ENCODE data around the gene SCUBE1. TPM values are rescaled to one million over a fixed set of nuclear protein-coding genes. Genes with fewer than 3 reads are reported as not detected.
A peak's percentile ranks its signal among the peaks of the same experiment; 100 is the strongest.

The SCUBE1 gene
- polyA plus RNA-seq, 1 of the 3 experiments (the other 2 are of a cell fraction) = 0.56 TPM

GRCh38 chr22:43230971-43231723 lies 112.0 kb downstream of the SCUBE1 start:
- no peak overlapping the region for H2AFZ ChIP-seq (ENCODE audit: low read depth)
- no peaks in the 10 kb centered on the region for H3K9me3 ChIP-seq
- H3K4me2 ChIP-seq = no peak overlapping the region
- peak; percentile 83 for TF ChIP-seq RAD21 (IDR thresholded peaks at IDR 0.05; ENCODE audit: low read length)
- no peak for TF ChIP-seq ELF1 (IDR thresholded peaks at IDR 0.05)
- no peak for TF ChIP-seq RXRA (IDR thresholded peaks at IDR 0.05; ENCODE audit: borderline replicate concordance, low read depth)
- peak; percentile 62 for TF ChIP-seq SMC3 (IDR thresholded peaks at IDR 0.05; ENCODE audit: low read depth, low read length)
- TF ChIP-seq CTCF (IDR thresholded peaks at IDR 0.05) = peak; percentile 69
- H3F3A ChIP-seq (replicated peaks; ENCODE audit: insufficient read depth) = no peaks in the 10 kb centered on the region
- no peaks in the 10 kb centered on the region for H4K20me1 ChIP-seq (ENCODE audit: insufficient read depth)
- peak overlapping the region in 1 of 2 experiments; percentile 25; a peak in 1 of 4 replicates for H3K27ac ChIP-seq (ENCODE audit: low read depth in 2 of 2, low read length in 1 of 2)
- 39% methylated on average over 6 of the region's 23 CpGs for WGBS (ENCODE audit: low lambda C conversion rate)
- H3K9ac ChIP-seq = no peak overlapping the region
- H3K36me3 ChIP-seq (replicated peaks in 1 of 2; ENCODE audit: control insufficient read depth in 1 of 2, insufficient read depth in 2 of 2, low read length in 1 of 2) = no peaks in the 10 kb centered on the region
- no peaks in the 10 kb centered on the region for H3K27me3 ChIP-seq (ENCODE audit: insufficient read depth)
- H3K79me2 ChIP-seq (ENCODE audit: insufficient read depth) = no peaks in the 10 kb centered on the region
- H3K4me1 ChIP-seq (ENCODE audit: control insufficient read depth in 1 of 2, insufficient read depth in 2 of 2, low read depth in 1 of 2, low read length in 1 of 2) = peaks cover 0 to 37% of the 10 kb centered on the region in 2 experiments; a peak in 1 of 4 replicates
- H3K4me3 ChIP-seq (ENCODE audit: low read depth in 2 of 2, low read length in 1 of 2) = peak overlapping the region in 1 of 2 experiments; percentile 54; a peak in 1 of 4 replicates
- ChIA-PET CTCF (interaction anchor here (0.6 to 5.8 kb wide), 29 partner anchors 9 to 588 kb away, joined by 3 to 69 read pairs (median 4); partner anchors contain the start of gene TTLL12), POLR2A (interaction anchor here (0.7 kb wide), 1 partner anchor 37 kb away, joined by 3 read pairs; no protein-coding TSS in a partner anchor)
- peak; percentile 79 for DNase-seq
- no peaks in the 10 kb centered on the region for H3K9me2 ChIP-seq

- H2AFZ ChIP-seq (ENCODE audit: low read depth) = no peak overlapping the region
- no peak overlapping the region for H3K4me3 ChIP-seq (ENCODE audit: low read depth in 2 of 2, low read length in 1 of 2)
- no peak overlapping the region for H3K4me2 ChIP-seq
- peaks cover 0 to 31% of the 10 kb centered on the region in 2 experiments; a peak in 1 of 4 replicates for H3K4me1 ChIP-seq (ENCODE audit: control insufficient read depth in 1 of 2, insufficient read depth in 2 of 2, low read depth in 1 of 2, low read length in 1 of 2)
- ChIA-PET POLR2A (no interaction called here), CTCF (interaction anchor here (1.2 to 5.8 kb wide), 8 partner anchors 8 to 115 kb away, joined by 4 to 69 read pairs (median 8); partner anchors contain the start of gene TTLL12)
- no peak overlapping the region; a peak in 1 of 4 replicates for H3K27ac ChIP-seq (ENCODE audit: low read depth in 2 of 2, low read length in 1 of 2)
- H3F3A ChIP-seq (replicated peaks; ENCODE audit: insufficient read depth) = no peaks in the 10 kb centered on the region
- H3K79me2 ChIP-seq (ENCODE audit: insufficient read depth) = no peaks in the 10 kb centered on the region
- no peaks in the 10 kb centered on the region for H3K9me2 ChIP-seq
- H3K27me3 ChIP-seq (ENCODE audit: insufficient read depth) = no peaks in the 10 kb centered on the region
- WGBS (ENCODE audit: low lambda C conversion rate) = 40% methylated on average over 3 of the region's 9 CpGs
- DNase-seq = no peak
- H3K36me3 ChIP-seq (replicated peaks in 1 of 2; ENCODE audit: control insufficient read depth in 1 of 2, insufficient read depth in 2 of 2, low read length in 1 of 2) = no peaks in the 10 kb centered on the region
- no peaks in the 10 kb centered on the region for H4K20me1 ChIP-seq (ENCODE audit: insufficient read depth)
- H3K9me3 ChIP-seq = no peaks in the 10 kb centered on the region
- no peak for TF ChIP-seq TAF1 (IDR thresholded peaks at IDR 0.05; ENCODE audit: borderline replicate concordance, low read depth, low read length)
- TF ChIP-seq PBX3 (IDR thresholded peaks at IDR 0.05) = no peak
- TF ChIP-seq YY1 (IDR thresholded peaks at IDR 0.05; ENCODE audit: low read depth) = no peak
- no peak for TF ChIP-seq IRF3 (IDR thresholded peaks at IDR 0.05; ENCODE audit: low read depth, low read length)
- no peak for TF ChIP-seq USF1 (IDR thresholded peaks at IDR 0.05; ENCODE audit: borderline replicate concordance, low read depth)
- no peak for TF ChIP-seq FOSL2 (IDR thresholded peaks at IDR 0.05; ENCODE audit: borderline replicate concordance, low read depth)
- no peak for TF ChIP-seq POLR2AphosphoS5 (IDR thresholded peaks at IDR 0.05; ENCODE audit: low read depth, low read length)
- no peak for TF ChIP-seq TEAD4 (IDR thresholded peaks at IDR 0.05; ENCODE audit: borderline replicate concordance, insufficient read depth)
- TF ChIP-seq FOXJ3 (CRISPR knock-in tag; IDR thresholded peaks at IDR 0.05) = no peak
- TF ChIP-seq MAX (IDR thresholded peaks at IDR 0.05; ENCODE audit: low read depth) = no peak
- TF ChIP-seq CHD2 (IDR thresholded peaks at IDR 0.05; ENCODE audit: low read length, partially characterized antibody) = no peak
- TF ChIP-seq JUND (IDR thresholded peaks at IDR 0.05) = no peak
- no peak for TF ChIP-seq RXRA (IDR thresholded peaks at IDR 0.05; ENCODE audit: borderline replicate concordance, low read depth)
- no peak for TF ChIP-seq FOXM1 (IDR thresholded peaks at IDR 0.05; ENCODE audit: low read depth)
- no peak for TF ChIP-seq USF2 (IDR thresholded peaks at IDR 0.05; ENCODE audit: borderline replicate concordance, low read depth, low read length)
- TF ChIP-seq SIN3A (IDR thresholded peaks at IDR 0.05; ENCODE audit: borderline replicate concordance, low read depth, low read length) = no peak
- TF ChIP-seq NFIC (IDR thresholded peaks at IDR 0.05; ENCODE audit: borderline replicate concordance) = no peak
- no peak overlapping the region for H3K9ac ChIP-seq
Observed at GRCh38 chr22:43230571-43230970, 112.6 kb downstream of the SCUBE1 start.

Data from SK-N-SH (cell line).